ENCODE measurements around the gene PCBP3.

GRCh38 chr21:45655124-45655523 is 11.6 kb downstream of the PCBP3 start:
- TF ChIP-seq CTCF (IDR thresholded peaks at IDR 0.05) (no peak), POLR2A (IDR thresholded peaks at IDR 0.05) (no peak)

Measured in lower leg skin (tissue), 3 donors.